GM18870 (cell line): ENCODE results near the gene FMO1.
"Not testable (repeated sequence)": the region's sequence is repeated elsewhere in the genome, so short reads cannot be mapped to it uniquely, and the experiment has no call there.

Experiments used
- ATAC-seq: cut with Tn5 transposase; IDR thresholded peaks from one replicate; pipeline ENCODE4 v1.9.1; 2021; ENCODE audit warnings: moderate library complexity; ENCODE audit not compliant: unreplicated experiment

Gene FMO1

DNA sequence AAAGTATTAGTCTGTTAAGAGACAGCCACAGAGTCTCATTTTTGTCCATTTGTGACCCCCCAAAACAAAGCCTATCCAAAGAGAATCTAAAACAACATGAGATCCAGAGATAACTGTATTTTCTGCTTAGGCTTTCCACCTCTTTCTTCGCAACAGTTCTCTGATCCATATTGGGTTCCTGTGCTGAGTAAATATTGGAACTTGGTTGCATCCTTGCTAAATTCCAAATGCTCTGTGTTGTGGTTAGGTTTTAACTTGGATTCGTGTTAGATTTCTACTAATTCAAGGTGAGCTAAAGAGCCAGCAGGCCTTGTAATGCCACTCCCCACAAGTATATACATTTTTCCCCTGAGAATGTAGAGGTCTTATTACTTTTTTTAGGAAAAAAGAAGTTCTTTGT is 29.2 kb downstream of the FMO1 start:
- no peak for ATAC-seq

DNA sequence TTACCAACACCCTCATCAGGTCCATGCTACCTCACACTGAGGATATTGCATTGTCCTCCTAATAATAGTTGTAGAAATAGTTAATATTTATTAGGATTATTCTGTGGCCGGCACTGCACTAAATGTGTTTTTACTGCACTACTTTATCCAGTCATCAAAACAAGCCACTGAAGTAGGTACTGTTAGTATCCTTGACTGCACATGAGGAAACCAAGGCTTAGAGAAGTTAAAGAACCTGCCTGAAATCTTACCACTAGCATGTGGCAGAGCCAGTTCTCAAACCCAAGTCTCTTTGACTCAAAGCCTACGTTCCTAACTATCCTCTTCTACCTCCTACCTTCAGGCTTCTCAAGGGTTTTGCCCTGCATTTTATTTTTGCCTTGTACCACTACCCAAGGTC is 30.9 kb downstream of the FMO1 start:
- no peak for ATAC-seq

- ATAC-seq, result no peak
Measured at GRCh38 chr1:171279678-171280077, 31.4 kb downstream of the FMO1 start.

GRCh38 chr1:171280599-171280998 is 32.3 kb downstream of the FMO1 start:
- ATAC-seq, result no peak

GRCh38 chr1:171286032-171286705 is 37.9 kb downstream of the FMO1 start:
- peak; percentile 77 for ATAC-seq

DNA sequence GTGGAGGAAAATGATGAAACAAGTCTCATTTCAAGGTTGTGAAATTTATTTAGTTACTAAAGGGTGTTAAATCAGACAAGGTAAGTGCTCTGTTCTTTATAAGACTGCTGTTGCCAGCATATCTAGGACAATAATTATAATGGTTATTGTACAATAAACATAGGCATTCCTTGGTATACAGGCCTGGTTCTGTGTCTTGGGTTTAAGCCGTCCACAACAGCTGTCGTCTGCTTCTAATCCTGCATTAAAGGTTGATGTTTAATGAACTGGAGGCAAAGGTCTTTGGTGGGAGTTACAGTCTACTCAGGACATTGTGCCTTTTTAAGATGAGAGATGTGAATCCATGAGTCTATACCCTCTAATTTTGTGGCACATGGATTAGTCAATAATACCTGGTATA is 42.3 kb downstream of the FMO1 start:
- no peak for ATAC-seq

- ATAC-seq, result no peak
Measured at GRCh38 chr1:171292799-171293198, 44.5 kb downstream of the FMO1 start.

DNA sequence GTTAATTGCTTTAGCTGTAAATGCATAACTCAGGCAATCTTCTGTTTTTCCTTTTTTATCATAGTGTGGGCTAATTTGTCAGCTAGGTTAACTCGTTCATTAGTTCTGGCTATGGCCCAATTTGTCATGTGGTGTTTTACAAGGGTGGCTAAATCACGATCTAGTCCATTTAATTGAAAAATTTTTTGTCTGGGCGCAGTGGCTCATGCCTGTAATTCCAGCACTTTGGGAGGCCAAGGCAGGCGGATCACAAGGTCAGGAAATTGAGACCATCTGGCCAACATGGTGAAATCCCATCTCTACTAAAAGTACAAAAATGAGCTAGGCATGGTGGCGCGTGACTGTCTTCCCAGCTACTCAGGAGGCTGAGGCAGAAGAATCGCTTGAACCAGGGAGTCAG is 47.1 kb downstream of the FMO1 start:
- ATAC-seq, result not testable (repeated sequence)

DNA sequence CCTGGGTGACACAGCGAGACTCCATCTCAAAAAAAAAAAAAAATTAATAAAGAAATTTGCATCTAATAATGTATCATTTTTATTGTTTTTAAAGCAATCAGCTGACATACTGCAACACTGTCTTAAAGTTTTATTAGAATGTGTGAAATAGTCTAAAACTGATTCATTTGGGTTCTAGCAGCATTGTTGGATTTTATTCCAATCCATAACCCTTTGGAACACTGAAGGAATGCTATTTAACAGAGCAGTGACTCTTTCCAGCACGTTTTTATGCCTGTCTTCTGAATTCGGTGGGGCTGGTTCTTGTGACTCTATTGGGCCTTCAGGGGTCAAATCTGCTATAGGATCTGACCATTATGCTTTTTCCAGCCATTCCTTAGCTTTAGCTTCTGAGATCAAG is 47.5 kb downstream of the FMO1 start:
- no peak for ATAC-seq

DNA sequence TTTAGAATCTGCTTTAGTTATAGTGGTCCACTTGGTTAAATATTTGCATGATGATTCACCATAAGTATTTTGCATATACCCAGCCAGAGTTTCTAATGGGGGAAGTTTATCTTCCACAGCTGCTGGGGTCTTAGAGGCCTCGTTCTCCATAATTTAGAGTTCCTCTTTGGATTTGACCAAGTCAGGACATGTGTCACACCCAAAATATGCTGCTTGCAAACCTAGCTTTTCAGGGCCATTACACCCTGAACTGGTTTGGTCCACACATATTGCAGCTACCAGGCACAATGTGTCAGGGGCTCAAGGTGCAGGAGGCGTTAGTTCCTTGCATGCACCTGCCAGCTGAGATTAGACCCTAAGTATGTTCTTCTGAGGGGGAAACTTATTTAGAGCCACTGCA is 48.6 kb downstream of the FMO1 start:
- ATAC-seq, result no peak

GRCh38 chr1:171298696-171299095 is 50.4 kb downstream of the FMO1 start:
- ATAC-seq, result no peak

GRCh38 chr1:171299342-171299741 is 51.0 kb downstream of the FMO1 start:
- ATAC-seq, result no peak

DNA sequence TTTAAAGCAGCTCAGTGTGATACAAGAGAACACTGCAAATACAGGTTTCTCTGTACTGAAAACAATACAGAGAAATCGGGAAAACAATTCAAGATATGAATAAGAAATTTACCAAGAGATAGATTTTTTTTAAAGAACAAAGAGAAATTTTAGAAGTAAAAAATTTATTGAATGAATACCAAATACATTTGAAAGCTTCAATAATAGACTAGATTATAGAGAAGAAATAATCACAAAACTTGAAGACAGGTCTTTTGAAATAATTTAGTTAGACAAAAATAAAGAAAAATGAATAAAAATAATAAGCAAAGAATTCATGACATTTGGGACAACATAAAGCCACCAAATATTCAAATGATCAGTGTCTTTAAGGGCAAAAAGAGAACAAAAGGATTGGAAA is 52.1 kb downstream of the FMO1 start:
- ATAC-seq, result no peak

DNA sequence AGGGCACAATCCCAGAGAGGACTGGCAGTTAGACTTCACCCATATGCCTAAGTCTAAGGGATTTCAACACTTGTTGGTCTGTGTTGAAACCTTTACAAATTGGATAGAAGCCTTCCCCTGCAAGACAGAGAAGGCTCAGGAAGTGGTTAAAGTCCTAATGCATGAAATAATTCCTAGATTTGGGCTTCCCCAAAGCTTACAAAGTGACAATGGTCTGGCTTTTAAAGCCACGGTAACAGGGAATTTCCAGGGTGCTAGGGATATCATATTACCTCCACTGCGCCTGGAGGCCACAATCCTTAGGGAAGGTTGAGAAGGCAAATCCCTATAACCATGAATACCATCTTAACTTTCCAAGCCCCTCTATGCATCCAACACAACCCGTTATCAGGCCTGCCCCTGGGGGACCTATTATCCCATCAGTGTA is 62.4 kb downstream of the FMO1 start:
- ATAC-seq, result no peak

DNA sequence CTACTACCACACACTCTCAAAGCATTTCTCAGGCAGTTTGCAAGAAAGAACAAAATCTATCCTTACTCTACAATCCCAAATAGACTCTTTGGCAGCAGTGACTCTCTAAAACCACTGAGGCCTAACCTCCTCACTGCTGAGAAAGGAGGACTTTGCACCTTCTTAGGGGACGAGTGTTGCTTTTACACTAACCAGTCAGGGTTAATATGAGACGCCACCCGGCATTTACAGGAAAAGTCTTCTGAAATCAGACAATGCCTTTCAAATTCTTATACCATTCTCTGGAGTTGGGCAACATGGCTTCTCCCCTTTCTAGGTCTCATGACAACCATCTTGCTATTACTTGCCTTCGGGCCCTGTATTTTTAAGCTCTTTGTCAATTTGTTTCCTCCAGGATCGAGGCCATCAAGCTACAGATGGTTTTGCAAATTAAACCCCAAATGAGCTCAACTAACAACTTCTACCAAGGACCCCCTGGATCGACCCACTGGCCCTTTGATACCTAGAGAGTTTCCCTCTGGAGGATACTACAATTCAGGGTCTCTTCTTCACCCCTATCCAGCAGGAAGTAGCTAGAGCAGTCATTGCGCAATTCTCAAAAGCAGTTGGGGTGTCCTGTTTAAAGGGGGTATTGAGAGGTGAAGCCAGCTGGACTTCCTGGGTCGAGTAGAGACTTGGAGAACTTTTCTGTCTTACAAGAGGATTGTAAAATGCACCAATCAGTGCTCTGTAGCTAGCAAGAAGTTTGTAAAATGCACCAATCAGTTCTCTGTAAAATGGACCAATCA is 63.7 kb downstream of the FMO1 start:
- ATAC-seq, result no peak

DNA sequence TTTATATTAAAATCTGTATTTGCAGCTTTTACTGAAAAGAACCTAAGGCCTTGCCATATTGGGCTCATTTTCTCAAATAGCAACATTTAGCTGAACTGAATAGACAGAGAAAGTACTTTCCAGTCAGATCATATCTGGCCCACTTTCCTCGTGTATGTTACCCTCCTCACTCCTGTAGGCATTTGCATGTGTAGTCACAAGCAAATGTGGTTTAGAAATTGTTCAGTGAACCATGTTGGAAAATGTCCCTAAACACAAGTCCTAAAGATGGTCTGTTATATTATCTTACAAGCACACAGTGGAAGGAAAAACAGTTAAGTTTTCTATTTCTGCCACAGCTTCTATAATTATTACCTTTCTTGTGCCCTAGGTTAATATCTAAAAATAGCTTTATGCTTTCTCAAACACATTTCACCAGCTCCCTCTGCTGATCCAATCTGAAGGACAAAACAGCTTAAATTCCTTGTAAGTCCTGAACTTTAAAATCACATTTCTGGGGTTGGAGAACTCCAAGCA is 65.1 kb downstream of the FMO1 start:
- peak; percentile 58 for ATAC-seq

DNA sequence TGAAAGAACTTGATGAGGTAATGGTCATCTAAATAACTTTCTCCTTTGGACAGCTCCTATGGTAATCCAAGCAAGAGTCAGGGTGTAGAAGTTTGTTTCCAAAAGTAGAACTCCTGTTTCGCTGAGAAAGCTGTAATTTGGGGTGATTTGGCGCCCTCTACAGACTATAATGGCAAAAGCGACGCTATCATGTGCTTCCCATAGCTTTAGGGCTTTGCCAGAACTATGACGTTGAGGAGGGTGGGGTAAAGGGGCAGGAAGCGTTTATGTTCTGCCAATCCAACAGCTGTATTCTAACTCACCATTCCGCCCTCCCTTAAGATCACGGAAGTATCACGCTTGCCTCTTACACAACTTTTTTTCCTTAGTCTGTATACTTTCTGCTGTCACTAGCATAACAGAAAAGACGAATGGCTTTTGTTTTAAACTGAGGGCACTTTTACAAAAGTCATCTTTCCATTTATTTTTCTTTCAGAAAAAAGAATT is 65.6 kb downstream of the FMO1 start, which contains the start of gene FMO4:
Gene FMO4 (plus strand): TSS at position 349 of the 486 bp plus-strand sequence. CDS start 5,643 bp downstream, outside the sequence.
- ATAC-seq, result peak; percentile 100

- ATAC-seq, result no peak
Measured at GRCh38 chr1:171329251-171329650, 81.0 kb downstream of the FMO1 start.

GRCh38 chr1:171334024-171334640 is 85.8 kb downstream of the FMO1 start:
- no peak for ATAC-seq
